Activated T-cell treated with anti-CD3 and anti-CD28 coated beads, Interleukin-2, amount 50 U/mL, for 4 hours (primary cell): Measurements from ENCODE around the gene CDK5RAP2. TPM values are rescaled to one million over a fixed set of nuclear protein-coding genes. Genes with fewer than 3 reads are reported as not detected.
"Not testable (repeated sequence)": the region's sequence is repeated elsewhere in the genome, so short reads cannot be mapped to it uniquely, and the experiment has no call there.

ENCODE experiments used
- ATAC-seq, 2 donors: fragments of 200-7000 bp; cut with Tn5 transposase; one replicate each; pipeline ENCODE4 v1.10.0; 2021
- DNase-seq: peaks from one replicate; pipeline ENCODE4 v3.0.0-alpha.2; 2020
- H3K27me3 Mint-ChIP-seq: one replicate; pipeline ENCODE4 v1.8.0; 2021; ENCODE audit warnings: low read depth, mixed read lengths
- H3K36me3 Mint-ChIP-seq: one replicate; pipeline ENCODE4 v1.8.0; 2022; ENCODE audit warnings: mixed read lengths; ENCODE audit not compliant: insufficient read depth
- H3K4me1 Mint-ChIP-seq: one replicate; pipeline ENCODE4 v1.8.0; 2021; ENCODE audit warnings: low read depth, mixed read lengths
- H3K4me3 Mint-ChIP-seq: one replicate; pipeline ENCODE4 v1.8.0; 2021; ENCODE audit warnings: mild to moderate bottlenecking, moderate library complexity, mixed read lengths
- H3K9me3 Mint-ChIP-seq: one replicate; pipeline ENCODE4 v1.8.0; 2021; ENCODE audit warnings: mixed read lengths
- total RNA-seq, 3 donors: library from RNA; stranded (reverse); gene quantifications; one replicate each; pipeline ENCODE4 v1.2.1, GENCODE V29; 2021

The CDK5RAP2 gene
- total RNA-seq, 3 donors from 2014 or later = 34.2 to 36.2 (median 35.1) TPM

DNA sequence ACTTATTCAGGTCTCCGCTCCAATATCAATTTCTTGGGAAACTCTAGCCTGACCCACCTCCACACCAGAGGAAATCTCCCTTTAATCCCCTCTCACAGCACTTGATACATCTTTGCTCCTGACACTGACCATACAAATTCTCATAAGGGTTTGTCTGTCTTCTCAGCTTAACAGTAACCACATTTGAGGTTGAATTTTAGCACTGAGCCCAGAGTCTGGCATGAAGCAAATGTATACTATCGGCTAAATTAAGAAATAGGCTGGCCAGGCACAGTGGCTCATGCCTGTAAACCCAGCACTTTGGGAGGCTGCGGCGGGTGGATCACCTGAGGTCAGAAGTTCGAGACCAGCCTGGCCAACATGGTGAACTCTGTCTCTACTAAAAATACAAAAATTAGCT lies 9.7 kb downstream of the CDK5RAP2 start:
- ATAC-seq (no peak), DNase-seq (no peak)
- Mint-ChIP-seq H3K27me3 (no peaks in the 10 kb centered on the region), H3K4me3 (no peak overlapping the region), H3K36me3 (peaks cover 48% of the 10 kb centered on the region), H3K9me3 (no peaks in the 10 kb centered on the region), H3K4me1 (peaks cover 12% of the 10 kb centered on the region)

DNA sequence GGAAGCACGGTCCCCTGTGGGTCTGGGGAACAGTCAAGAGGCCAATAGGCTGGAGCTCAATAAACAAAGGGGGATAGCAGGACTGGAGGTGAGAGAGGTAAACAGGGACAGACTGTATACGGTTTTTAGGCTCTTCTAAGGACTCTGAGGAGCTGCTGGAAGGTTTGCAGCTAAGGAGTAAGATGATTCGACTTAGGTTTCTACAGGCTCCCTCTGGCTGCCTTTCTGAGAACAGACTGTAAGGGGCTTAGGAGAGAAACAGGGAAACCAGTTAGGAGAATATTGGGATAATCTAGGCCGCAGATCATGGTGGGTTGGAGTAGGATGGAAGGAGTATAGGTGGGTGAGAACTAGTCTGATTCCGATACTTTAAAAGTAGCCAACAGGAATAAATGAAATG lies 10.4 kb downstream of the CDK5RAP2 start:
- DNase-seq (no peak), ATAC-seq (no peak)
- Mint-ChIP-seq H3K9me3 (no peaks in the 10 kb centered on the region), H3K4me1 (peaks cover 12% of the 10 kb centered on the region), H3K27me3 (no peaks in the 10 kb centered on the region), H3K4me3 (no peak overlapping the region), H3K36me3 (peaks cover 52% of the 10 kb centered on the region)

DNA sequence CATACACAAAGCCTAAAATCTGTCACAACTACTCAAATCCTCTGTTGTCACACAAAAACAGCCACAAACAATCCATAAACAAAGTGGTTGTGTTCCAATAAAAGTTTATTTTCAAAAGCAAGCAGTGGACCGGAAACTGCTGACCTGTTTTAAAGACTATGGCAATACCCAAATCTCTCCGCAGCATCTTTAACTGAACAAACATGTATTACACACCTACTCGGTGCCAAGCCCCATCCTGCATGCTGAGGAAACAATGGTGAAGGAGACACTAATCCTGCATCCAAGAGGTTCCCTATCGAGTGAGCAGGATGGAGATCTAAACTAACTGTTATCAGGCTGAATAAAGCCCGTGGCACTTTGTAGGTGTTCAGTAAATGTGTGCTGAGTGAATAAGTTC lies 11.2 kb downstream of the CDK5RAP2 start:
- no peak for ATAC-seq
- no peaks in the 10 kb centered on the region for H3K27me3 Mint-ChIP-seq

DNA sequence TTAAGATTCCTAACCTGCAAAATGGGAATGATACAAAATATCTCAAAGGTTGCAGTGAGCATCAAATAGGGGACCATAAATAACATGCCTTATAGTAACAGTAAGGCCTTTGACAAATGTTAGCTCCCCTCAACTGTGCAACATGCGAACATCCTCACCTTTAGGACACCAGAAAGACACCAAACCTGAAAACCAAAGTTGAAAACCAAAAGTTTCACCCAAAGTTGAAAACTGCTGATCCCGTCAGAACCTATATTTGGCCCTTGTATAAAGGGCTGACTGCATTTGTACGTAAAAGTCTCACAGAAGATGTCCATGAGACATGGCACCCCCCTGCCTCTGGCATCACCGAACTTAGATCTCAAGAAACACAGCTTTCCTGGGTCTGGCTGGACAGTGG lies 12.1 kb downstream of the CDK5RAP2 start:
- no peak for DNase-seq
- peaks cover 59% of the 10 kb centered on the region for H3K36me3 Mint-ChIP-seq
- no peaks in the 10 kb centered on the region for H3K9me3 Mint-ChIP-seq
- peaks cover 3% of the 10 kb centered on the region for H3K4me1 Mint-ChIP-seq
- ATAC-seq = no peak
- H3K27me3 Mint-ChIP-seq = no peaks in the 10 kb centered on the region
- H3K4me3 Mint-ChIP-seq = no peak overlapping the region

More for the DNA sequence above, 11.2 kb downstream of the CDK5RAP2 start:
- H3K4me3 Mint-ChIP-seq = no peak overlapping the region
- H3K4me1 Mint-ChIP-seq = peaks cover 5% of the 10 kb centered on the region
- H3K9me3 Mint-ChIP-seq = no peaks in the 10 kb centered on the region
- DNase-seq = no peak
- H3K36me3 Mint-ChIP-seq = peaks cover 51% of the 10 kb centered on the region

DNA sequence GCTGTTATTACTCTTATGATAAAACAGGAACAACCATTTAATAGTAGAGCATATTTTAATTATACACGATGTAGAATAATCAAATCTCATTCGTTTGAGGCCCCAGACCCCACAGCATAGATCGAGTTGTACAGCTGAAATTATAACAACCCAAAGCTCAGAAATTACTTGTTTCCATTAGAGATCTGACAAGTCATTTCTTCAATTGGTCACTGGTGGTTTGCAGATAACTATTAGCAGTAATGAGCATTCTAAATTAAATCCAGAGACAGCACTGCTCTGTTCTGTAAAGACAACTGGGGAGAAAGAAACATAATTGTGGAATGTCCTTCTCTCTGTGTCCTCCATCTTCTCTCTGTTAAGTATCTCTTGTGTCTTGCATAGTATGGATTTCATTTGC lies 12.9 kb downstream of the CDK5RAP2 start:
- ATAC-seq (no peak), DNase-seq (no peak)
- H3K36me3 Mint-ChIP-seq = peaks cover 66% of the 10 kb centered on the region
- H3K9me3 Mint-ChIP-seq = no peaks in the 10 kb centered on the region
- H3K27me3 Mint-ChIP-seq = no peaks in the 10 kb centered on the region
- peaks cover 3% of the 10 kb centered on the region for H3K4me1 Mint-ChIP-seq
- no peak overlapping the region for H3K4me3 Mint-ChIP-seq

DNA sequence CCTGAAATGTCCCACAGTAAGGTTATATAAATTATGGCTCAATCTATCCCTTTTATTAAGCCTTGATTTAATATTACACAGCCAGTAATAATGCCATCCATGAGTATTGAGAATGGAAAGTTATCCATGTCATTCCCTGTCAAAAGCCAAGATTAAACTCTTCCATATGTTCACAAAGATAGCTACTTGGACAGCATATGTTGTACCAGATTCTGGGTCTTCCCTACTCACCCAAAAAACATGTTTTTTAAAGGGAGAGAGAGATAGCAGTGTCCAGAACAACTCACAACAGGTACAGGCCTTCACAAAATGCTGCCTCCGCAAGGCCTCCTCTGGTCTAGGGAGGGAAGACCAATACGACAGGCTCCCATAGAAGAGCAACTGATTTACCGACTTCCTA lies 15.4 kb downstream of the CDK5RAP2 start:
- Mint-ChIP-seq H3K27me3 (no peaks in the 10 kb centered on the region), H3K4me1 (peaks cover 3% of the 10 kb centered on the region), H3K36me3 (peaks cover 59% of the 10 kb centered on the region), H3K9me3 (no peaks in the 10 kb centered on the region), H3K4me3 (no peak overlapping the region)
- ATAC-seq = no peak
- DNase-seq = no peak

DNA sequence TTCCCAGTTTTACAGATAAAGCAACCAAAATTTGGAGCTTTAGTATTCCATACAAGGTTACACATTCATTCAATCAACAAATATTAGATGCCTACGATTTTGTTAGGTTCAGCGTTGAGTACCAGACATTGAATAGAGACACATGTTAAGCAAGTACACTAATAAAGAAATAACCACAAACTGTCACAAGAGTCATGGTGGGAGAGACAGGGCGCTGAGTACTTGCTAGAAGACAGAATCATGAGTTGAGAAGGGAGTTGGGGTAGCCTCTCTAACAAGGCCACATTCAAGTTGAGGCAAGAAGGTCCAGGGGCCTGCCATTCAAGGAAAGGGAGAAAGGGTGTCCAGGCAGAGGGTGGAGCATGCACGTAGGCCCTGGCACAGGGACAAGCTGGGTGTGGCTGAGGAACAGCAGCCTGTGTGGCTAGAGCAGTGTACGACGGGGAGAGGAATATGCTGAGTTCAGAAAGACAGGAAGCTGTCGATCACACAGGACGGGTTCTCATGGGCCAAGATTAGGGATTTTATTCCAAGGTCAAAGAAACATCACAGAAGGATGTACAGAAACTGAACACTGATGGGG lies 17.0 kb downstream of the CDK5RAP2 start:
- peaks cover 52% of the 10 kb centered on the region for H3K36me3 Mint-ChIP-seq
- H3K4me3 Mint-ChIP-seq = no peak overlapping the region
- H3K27me3 Mint-ChIP-seq = no peaks in the 10 kb centered on the region
- no peak for ATAC-seq
- H3K9me3 Mint-ChIP-seq = no peaks in the 10 kb centered on the region
- DNase-seq = no peak
- H3K4me1 Mint-ChIP-seq = peaks cover 3% of the 10 kb centered on the region

DNA sequence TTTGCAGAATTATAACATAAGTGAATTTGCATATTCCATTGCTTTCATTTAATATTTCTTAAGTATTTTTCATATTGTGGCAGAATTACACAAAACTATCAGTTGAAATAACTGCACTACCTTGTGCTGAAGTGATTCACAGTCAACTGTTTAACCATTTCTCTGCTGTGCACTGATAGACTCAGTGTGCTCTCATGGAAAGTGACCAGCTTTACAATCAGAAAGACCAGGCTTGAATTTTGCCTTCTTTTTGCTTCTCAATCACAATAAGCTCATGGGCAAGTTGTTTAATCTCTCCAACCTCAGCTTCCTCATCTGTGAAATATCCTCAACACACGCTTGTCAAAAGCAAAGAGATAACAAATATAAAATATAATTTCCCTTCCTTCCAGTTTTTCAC lies 18.3 kb downstream of the CDK5RAP2 start:
- DNase-seq (no peak), ATAC-seq (no peak)
- Mint-ChIP-seq H3K36me3 (peaks cover 42% of the 10 kb centered on the region), H3K4me1 (peaks cover 5% of the 10 kb centered on the region), H3K27me3 (no peaks in the 10 kb centered on the region), H3K4me3 (no peak overlapping the region), H3K9me3 (no peaks in the 10 kb centered on the region)

DNA sequence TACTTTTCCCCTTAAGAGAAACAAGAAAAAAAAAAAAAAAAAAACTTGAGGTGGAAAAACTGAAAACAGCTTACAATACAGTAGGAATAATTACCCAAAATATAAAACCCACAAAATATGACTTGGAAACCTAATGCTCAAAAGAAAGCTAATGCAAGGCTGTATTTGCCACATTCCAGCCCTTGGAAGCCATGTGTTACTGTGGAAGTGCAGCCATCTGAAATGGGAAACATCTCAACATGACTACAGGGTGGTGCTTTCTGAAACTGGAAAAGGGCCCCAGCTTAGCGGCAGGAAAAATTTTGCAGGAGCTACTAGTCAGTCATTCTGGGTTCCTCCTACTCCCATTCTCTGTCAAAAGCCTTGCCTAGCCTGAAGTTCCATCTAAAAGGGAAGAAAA lies 20.4 kb downstream of the CDK5RAP2 start:
- H3K9me3 Mint-ChIP-seq = no peaks in the 10 kb centered on the region
- no peaks in the 10 kb centered on the region for H3K27me3 Mint-ChIP-seq
- no peak overlapping the region for H3K4me3 Mint-ChIP-seq
- ATAC-seq (no peak), DNase-seq (no peak)
- peaks cover 36% of the 10 kb centered on the region for H3K36me3 Mint-ChIP-seq
- H3K4me1 Mint-ChIP-seq = peaks cover 5% of the 10 kb centered on the region

DNA sequence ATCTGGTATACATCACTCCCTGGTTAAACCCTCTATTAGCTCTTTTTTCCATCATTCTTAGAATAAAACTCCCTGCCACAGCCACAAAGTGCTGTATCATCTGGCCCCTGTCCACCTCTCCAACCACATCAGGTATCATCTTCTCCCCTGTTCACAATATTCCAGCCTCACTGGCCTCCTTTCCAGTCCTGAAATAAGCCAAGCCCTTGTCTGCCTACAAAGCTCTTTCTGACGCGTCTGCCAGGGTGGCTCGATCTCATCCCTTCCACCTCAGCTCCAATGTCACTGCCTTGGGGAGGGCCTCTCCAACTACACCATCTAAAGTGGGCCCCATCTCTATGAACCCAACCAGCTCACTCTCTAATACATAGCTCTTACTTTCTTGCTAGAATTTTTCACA lies 21.5 kb downstream of the CDK5RAP2 start:
- Mint-ChIP-seq H3K4me3 (no peak overlapping the region), H3K4me1 (peaks cover 5% of the 10 kb centered on the region), H3K27me3 (no peaks in the 10 kb centered on the region), H3K9me3 (no peaks in the 10 kb centered on the region), H3K36me3 (peaks cover 35% of the 10 kb centered on the region)
- no peak for ATAC-seq
- no peak for DNase-seq

DNA sequence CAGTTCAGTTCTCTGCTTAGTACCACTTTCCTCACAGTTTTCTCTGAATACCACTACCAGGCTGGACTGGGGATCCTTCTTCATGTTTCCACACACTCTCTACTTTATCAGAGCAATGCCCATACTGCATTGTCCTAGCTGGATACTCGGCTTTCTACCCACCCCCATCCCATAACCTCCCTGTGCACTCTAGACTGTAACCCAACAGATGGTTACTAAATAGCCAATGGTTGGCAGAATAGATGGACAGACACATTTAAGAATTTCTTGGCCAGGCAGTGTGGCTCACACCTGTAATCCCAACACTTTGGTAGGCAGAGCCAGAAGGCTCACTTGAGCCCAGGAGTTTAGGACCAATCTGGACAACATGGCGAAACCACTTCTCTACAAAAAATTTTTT lies 22.8 kb downstream of the CDK5RAP2 start:
- Mint-ChIP-seq H3K4me1 (peaks cover 5% of the 10 kb centered on the region), H3K36me3 (peaks cover 31% of the 10 kb centered on the region), H3K4me3 (no peak overlapping the region), H3K9me3 (no peaks in the 10 kb centered on the region), H3K27me3 (no peaks in the 10 kb centered on the region)
- ATAC-seq (no peak), DNase-seq (no peak)

DNA sequence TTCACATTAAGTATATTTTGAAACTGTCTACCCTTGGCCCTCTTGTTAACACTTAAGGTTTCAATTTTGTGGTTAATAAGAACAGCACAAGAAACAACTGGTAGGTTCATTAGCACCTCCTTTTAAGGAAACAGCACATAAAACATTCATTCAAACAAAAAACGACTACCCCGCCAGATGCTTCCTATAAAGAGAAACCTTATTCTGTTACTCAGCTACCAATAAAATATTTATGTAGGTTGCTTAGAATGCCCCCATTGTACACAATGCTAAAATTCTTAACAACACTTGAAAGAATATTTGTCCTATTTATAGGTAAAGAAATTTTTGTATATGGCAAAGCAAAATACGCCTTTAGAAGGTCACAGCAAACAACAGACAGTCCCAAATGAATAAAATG lies 23.2 kb downstream of the CDK5RAP2 start:
- Mint-ChIP-seq H3K27me3 (no peaks in the 10 kb centered on the region), H3K4me3 (no peak overlapping the region), H3K4me1 (peaks cover 5% of the 10 kb centered on the region), H3K36me3 (peaks cover 28% of the 10 kb centered on the region), H3K9me3 (no peaks in the 10 kb centered on the region)
- no peak for DNase-seq
- ATAC-seq = no peak

DNA sequence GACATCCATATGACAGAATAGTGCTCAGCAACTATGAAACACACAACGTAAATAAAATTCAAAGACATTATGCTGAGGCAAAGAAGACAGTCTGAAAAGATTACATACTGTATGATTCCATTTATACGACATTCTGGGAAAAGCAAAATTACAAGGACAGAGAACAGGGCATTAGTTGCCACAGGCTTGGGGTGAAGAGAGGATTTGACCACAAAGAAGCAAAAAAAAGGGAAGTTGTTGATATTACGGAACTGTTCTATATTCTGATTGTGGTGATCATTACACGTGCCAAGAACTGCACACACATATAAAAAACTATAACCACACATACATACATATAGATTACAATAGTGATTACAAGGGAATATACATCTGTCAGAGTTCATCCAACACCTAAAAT lies 24.1 kb downstream of the CDK5RAP2 start:
- Mint-ChIP-seq H3K4me3 (no peak overlapping the region), H3K27me3 (no peaks in the 10 kb centered on the region), H3K9me3 (no peaks in the 10 kb centered on the region), H3K4me1 (peaks cover 5% of the 10 kb centered on the region), H3K36me3 (peaks cover 37% of the 10 kb centered on the region)
- no peak for DNase-seq
- ATAC-seq = no peak

DNA sequence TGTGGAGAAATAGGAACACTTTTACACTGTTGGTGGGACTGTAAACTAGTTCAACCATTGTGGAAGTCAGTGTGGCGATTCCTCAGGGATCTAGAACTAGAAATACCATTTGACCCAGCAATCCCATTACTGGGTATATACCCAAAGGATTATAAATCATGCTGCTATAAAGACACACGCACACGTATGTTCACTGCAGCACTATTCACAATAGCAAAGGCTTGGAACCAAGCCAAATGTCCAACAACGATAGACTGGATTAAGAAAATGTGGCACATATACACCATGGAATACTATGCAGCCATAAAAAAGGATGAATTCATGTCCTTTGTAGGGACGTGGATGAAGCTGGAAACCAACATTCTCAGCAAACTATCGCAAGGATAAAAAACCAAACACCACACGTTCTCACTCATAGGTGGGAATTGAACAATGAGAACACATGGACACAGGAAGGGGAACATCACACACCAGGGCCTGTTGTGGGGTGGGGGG lies 27.7 kb downstream of the CDK5RAP2 start:
- H3K4me3 Mint-ChIP-seq, H3K9me3 Mint-ChIP-seq, H3K4me1 Mint-ChIP-seq, DNase-seq, ATAC-seq, H3K27me3 Mint-ChIP-seq: not testable (repeated sequence)
- peaks cover 34% of the 10 kb centered on the region for H3K36me3 Mint-ChIP-seq

DNA sequence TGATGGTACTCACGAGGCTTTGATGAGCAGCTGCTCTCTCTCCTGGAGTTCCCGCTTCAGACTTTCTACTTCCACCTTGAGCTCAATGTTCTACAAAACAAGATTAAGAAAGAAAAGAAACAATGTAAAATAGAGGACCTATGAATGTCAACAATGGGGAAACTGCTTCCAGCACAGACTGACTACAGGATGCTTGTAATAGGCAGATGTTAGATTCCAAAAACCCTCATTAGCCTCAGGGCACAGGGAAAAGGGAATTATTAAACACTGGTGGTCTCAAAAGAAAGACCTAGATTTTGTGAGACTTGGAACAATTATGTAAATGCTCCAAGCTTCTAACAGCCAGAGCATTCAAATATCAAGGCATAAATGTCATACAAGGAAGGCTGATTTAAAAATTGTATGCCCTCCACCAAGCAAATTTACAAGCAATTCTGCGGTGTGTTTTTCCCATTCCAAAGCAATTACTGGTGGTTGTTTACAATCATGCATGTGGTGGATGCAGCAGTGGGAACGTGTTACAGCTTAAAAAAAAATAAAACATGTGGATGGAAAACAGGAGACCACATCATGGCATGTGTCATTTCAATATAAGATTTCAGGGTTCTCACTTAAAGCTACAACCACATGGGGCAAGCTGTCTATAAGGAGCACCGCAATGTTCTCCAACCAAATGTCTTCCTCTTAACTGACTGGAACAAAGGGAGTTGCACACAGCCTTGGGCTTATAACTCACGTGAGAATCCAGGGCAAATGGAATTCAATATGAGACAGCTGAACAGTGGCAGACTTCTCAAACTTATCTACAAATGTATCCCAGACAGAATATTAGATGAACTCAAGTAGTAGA lies 34.0 kb downstream of the CDK5RAP2 start:
- ATAC-seq (no peak), DNase-seq (no peak)
- Mint-ChIP-seq H3K27me3 (no peaks in the 10 kb centered on the region), H3K4me3 (no peak overlapping the region), H3K36me3 (peaks cover 51% of the 10 kb centered on the region), H3K9me3 (no peaks in the 10 kb centered on the region), H3K4me1 (no peaks in the 10 kb centered on the region)
